Gastrocnemius medialis (tissue), 4 donors: ENCODE data around the gene RNU7-1. TPM values are rescaled to one million over a fixed set of nuclear protein-coding genes. Genes with fewer than 3 reads are reported as not detected.

Experiments used
- ATAC-seq, 2 donors: fragments of 150-250 bp; one replicate each; pipeline ENCODE4 v1.9.1; 2016
- DNase-seq, 2 donors: peaks; one replicate each; pipeline ENCODE4 v3.0.0-alpha.2; 2019
- H3K27ac ChIP-seq, 4 donors: fragments of 200-600 bp; sonication (generic); 1 replicate in 1 of 4; 2 replicates in 3 of 4; pipeline ENCODE4 v1.5.1; 2016 to 2018; ENCODE audit warnings: mild to moderate bottlenecking in 2 of 4, moderate library complexity in 1 of 4
- H3K27me3 ChIP-seq, 3 donors: fragments of 200-600 bp; sonication (generic) in 2 of 3; 1 replicate in 1 of 3; 2 replicates in 2 of 3; pipeline versions ENCODE4 v1.5.1 to v1.6.0; 2016 to 2019; ENCODE audit warnings: mild to moderate bottlenecking in 1 of 3, moderate library complexity in 1 of 3
- H3K36me3 ChIP-seq, 2 donors: fragments of 200-600 bp; sonication (generic) in 1 of 2; one replicate each; pipeline ENCODE4 v1.5.1; 2017 to 2018
- H3K4me1 ChIP-seq, 2 donors: fragments of 200-600 bp; sonication (generic) in 1 of 2; one replicate each; pipeline ENCODE4 v1.5.1; 2016 to 2017; ENCODE audit warnings: mild to moderate bottlenecking in 2 of 2
- H3K4me3 ChIP-seq, 4 donors: fragments of 200-600 bp; sonication (generic) in 3 of 4; 1 replicate in 1 of 4; 2 replicates in 3 of 4; pipeline ENCODE4 v1.5.1; 2016 to 2019; ENCODE audit warnings: mild to moderate bottlenecking in 2 of 4
- H3K9me3 ChIP-seq, 3 donors: fragments of 200-600 bp; sonication (generic) in 2 of 3; 1 replicate in 1 of 3; 2 replicates in 2 of 3; pipeline ENCODE4 v1.5.1; 2016 to 2019
- CTCF ChIP-seq, 5 experiments: fragments of 450-650 bp in 3 of 5; fragments of 200-600 bp in 2 of 5; sonication (generic) in 2 of 5; IDR thresholded peaks in 4 of 5; conservative IDR thresholded peaks in 1 of 5; 1 replicate in 4 of 5; 2 replicates in 1 of 5; pipeline ENCODE4 v1.5.1; 2016 to 2019; ENCODE audit warnings: antibody characterized with exemption in 5 of 5, mild to moderate bottlenecking in 3 of 5, moderate library complexity in 3 of 5
- POLR2A ChIP-seq, 2 donors: fragments of 450-650 bp; IDR thresholded peaks; one replicate each; pipeline ENCODE4 v1.6.1; 2017; ENCODE audit warnings: antibody characterized with exemption in 2 of 2, mild to moderate bottlenecking in 2 of 2, moderate library complexity in 2 of 2
- in situ Hi-C, 4 donors: fragments of 200-750 bp; cut with MboI; loops; one replicate each; pipeline versions ENCODE4 v1.15.0 to v1.8.0; 2017; ENCODE audit warnings: low sequenced_read_pairs in 4 of 4
- intact Hi-C: fragments of 100-400 bp; cut with DNase I; formaldehyde crosslinking; loops from one replicate; pipeline ENCODE4 v1.15.1; 2023; ENCODE audit warnings: low total_unique reads
- total RNA-seq, 4 donors: library from RNA; depleted of rRNA; stranded (reverse); fragments of >200 nt; gene quantifications; one replicate each; pipeline versions ENCODE4 v1.1.0 to v1.2.3, GENCODE V29; 2016

Gene RNU7-1
- total RNA-seq, 4 donors from 2014 or later: not detected

GRCh38 chr12:6943389-6943721, 261 bp upstream of the RNU7-1 start:
- Histone ChIP-seq H3K27ac (peak overlapping the region; percentile 90 to 94 (median 93)), H3K9me3 (no peaks in the 10 kb centered on the region), H3K36me3 (peaks cover 0 to 17% of the 10 kb centered on the region in 2 donors), H3K4me3 (peak overlapping the region; percentile 67 to 82 (median 78)), H3K4me1 (peaks cover 19 to 40% of the 10 kb centered on the region in 2 donors), H3K27me3 (no peaks in the 10 kb centered on the region)
- TF ChIP-seq POLR2A (IDR thresholded peaks at IDR 0.05) (no peak), CTCF (IDR thresholded peaks at IDR 0.05 in 4 of 5, conservative IDR thresholded peaks at IDR 0.05 in 1 of 5) (no peak)
- in situ Hi-C loops: loop anchor here in 2 of 4 donors (10.0 to 25.0 kb wide), 2 partner anchors 169 to 171 kb away; partner anchors contain the start of gene C1RL (in 1 of the 2)
- ATAC-seq (peak; percentile 81), DNase-seq (peak; percentile 82 to 88)
- intact Hi-C loops: loop anchor here (1.0 to 5.0 kb wide), 3 partner anchors 75 to 149 kb away; partner anchors contain the start of genes C1R, LPCAT3 and TPI1

- H3K9me3 ChIP-seq: no peaks in the 10 kb centered on the region
- peaks cover 13 to 30% of the 10 kb centered on the region in 2 donors for H3K4me1 ChIP-seq
- H3K27me3 ChIP-seq: no peaks in the 10 kb centered on the region
- in situ Hi-C loops (loop anchor here in 2 of 4 donors (10.0 to 25.0 kb wide), 2 partner anchors 168 to 170 kb away; partner anchors contain the start of gene C1RL (in 1 of the 2)), intact Hi-C loops (loop anchor here (1.0 to 5.0 kb wide), 6 partner anchors 17 to 164 kb away; partner anchors contain the start of genes C1R, C1RL, EMG1 and PHB2)
- DNase-seq (peak; percentile 83 to 89), ATAC-seq (peak; percentile 62 to 66)
- peak overlapping the region; percentile 67 to 82 (median 78) for H3K4me3 ChIP-seq
- peaks cover 0 to 17% of the 10 kb centered on the region in 2 donors for H3K36me3 ChIP-seq
- peak; percentile 89 to 96 (median 92) for TF ChIP-seq CTCF (IDR thresholded peaks at IDR 0.05 in 4 of 5, conservative IDR thresholded peaks at IDR 0.05 in 1 of 5)
- TF ChIP-seq POLR2A (IDR thresholded peaks at IDR 0.05): no peak
- peak overlapping the region; percentile 90 to 94 (median 93) for H3K27ac ChIP-seq
Measured at GRCh38 chr12:6944381-6945186, 968 bp downstream of the RNU7-1 start.

- Histone ChIP-seq H3K9me3 (no peaks in the 10 kb centered on the region), H3K4me3 (no peak overlapping the region), H3K27ac (peak overlapping the region in 2 of 4 donors; percentile 42 to 93), H3K4me1 (peaks cover 13 to 30% of the 10 kb centered on the region in 2 donors), H3K27me3 (no peaks in the 10 kb centered on the region), H3K36me3 (peaks cover 0 to 17% of the 10 kb centered on the region in 2 donors)
- no peak for ATAC-seq
- no peak for DNase-seq
- intact Hi-C loops: loop anchor here (2.0 kb wide), 1 partner anchor 163 kb away; the partner anchor contains the start of gene C1RL
- TF ChIP-seq POLR2A (IDR thresholded peaks at IDR 0.05) (no peak), CTCF (IDR thresholded peaks at IDR 0.05 in 4 of 5, conservative IDR thresholded peaks at IDR 0.05 in 1 of 5) (no peak)
- in situ Hi-C loops: loop anchor here in 2 of 4 donors (10.0 to 25.0 kb wide), 2 partner anchors 167 to 169 kb away; partner anchors contain the start of gene C1RL (in 1 of the 2)
Measured at GRCh38 chr12:6945613-6946012, 2.0 kb downstream of the RNU7-1 start.

GRCh38 chr12:6946033-6946919, 2.7 kb downstream of the RNU7-1 start:
- TF ChIP-seq POLR2A (IDR thresholded peaks at IDR 0.05): no peak
- no peak for TF ChIP-seq CTCF (IDR thresholded peaks at IDR 0.05 in 4 of 5, conservative IDR thresholded peaks at IDR 0.05 in 1 of 5)
- in situ Hi-C loops: loop anchor here in 2 of 4 donors (10.0 to 25.0 kb wide), 2 partner anchors 166 to 169 kb away; partner anchors contain the start of gene C1RL (in 1 of the 2)

More at GRCh38 chr12:6946033-6946919, 2.7 kb downstream of the RNU7-1 start:
- intact Hi-C loops: no loop called here
- no peak for DNase-seq
- Histone ChIP-seq H3K9me3 (no peaks in the 10 kb centered on the region), H3K4me3 (peak overlapping the region in 2 of 4 donors; percentile 11 to 12), H3K36me3 (peaks cover 0 to 17% of the 10 kb centered on the region in 2 donors), H3K27ac (peak overlapping the region; percentile 20 to 93 (median 34)), H3K4me1 (peaks cover 13 to 30% of the 10 kb centered on the region in 2 donors), H3K27me3 (no peaks in the 10 kb centered on the region)
- no peak for ATAC-seq
